ENCODE measurements around the gene PHAX. TPM values are rescaled to one million over a fixed set of nuclear protein-coding genes. Genes with fewer than 3 reads are reported as not detected.

Gene PHAX
- total RNA-seq, 1 donor from 2014 or later: 23.2 TPM

Other genes with a start within 250 kb of the PHAX start
- gene GRAMD2B, start 177.5 kb upstream of the PHAX start, total RNA-seq: 17.0 TPM
- 26.1 TPM for gene ALDH7A1, start 5.7 kb upstream of the PHAX start, total RNA-seq
- gene LMNB1, start 176.2 kb downstream of the PHAX start, total RNA-seq: 11.8 TPM

Measured in upper lobe of right lung (tissue), 1 donor.